Breast epithelium (tissue), 3 donors: ENCODE measurements around the gene AFG1L.

ENCODE experiments used
- POLR2A ChIP-seq: fragments of 450-650 bp; IDR thresholded peaks from one replicate; pipeline ENCODE4 v1.6.1; 2016; ENCODE audit warnings: antibody characterized with exemption, mild to moderate bottlenecking, moderate library complexity
- POLR2AphosphoS5 ChIP-seq, 3 donors: sonication (generic); formaldehyde crosslinking; IDR thresholded peaks; one replicate each; pipeline ENCODE4 v1.6.1; 2017; ENCODE audit warnings: antibody characterized with exemption in 3 of 3

GRCh38 chr6:108423982-108424705, 129.3 kb downstream of the AFG1L start:
- TF ChIP-seq POLR2A (no peak), POLR2AphosphoS5 (IDR thresholded peaks at IDR 0.05) (no peak)
